NCI-H1436 (cell line): ENCODE data around the gene NCAPH2.

Experiments used
- DNase-seq: peaks from one replicate; lab custom pipeline; 2025; lab: John Stamatoyannopoulos, UW

NCAPH2 gene

GRCh38 chr22:50574383-50574755, 66.3 kb downstream of the NCAPH2 start:
- DNase-seq: no peak
